ENCODE results near the gene PI4KA. TPM values are rescaled to one million over a fixed set of nuclear protein-coding genes. Genes with fewer than 3 reads are reported as not detected.

Gene PI4KA
- total RNA-seq, 2 experiments from 2014 or later, result 55.0 to 63.7 TPM

- H3K9me3 Mint-ChIP-seq, result no peaks in the 10 kb centered on the region
- H3K4me1 Mint-ChIP-seq (ENCODE audit: low read depth), result no peaks in the 10 kb centered on the region
- intact Hi-C loops (cut with micrococcal nuclease), result no loop called here
- no peak overlapping the region for H3K4me3 Mint-ChIP-seq
- H3K27me3 Mint-ChIP-seq (ENCODE audit: low read depth), result no peaks in the 10 kb centered on the region
- CTCF ChIA-PET, result no interaction called here
- H3K27ac Mint-ChIP-seq, result peak overlapping the region; percentile 21
- DNase-seq, result no peak
- peaks cover 19% of the 10 kb centered on the region for H3K36me3 Mint-ChIP-seq (ENCODE audit: low read depth)
Measured at GRCh38 chr22:20765938-20766337, 92.7 kb downstream of the PI4KA start.

GRCh38 chr22:20764729-20765128 is 93.9 kb downstream of the PI4KA start:
- H3K27ac Mint-ChIP-seq, result no peak overlapping the region
- CTCF ChIA-PET, result interaction anchor here (1.1 kb wide), 1 partner anchor 22 kb away, joined by 3 read pairs; no protein-coding TSS in a partner anchor
- intact Hi-C loops (cut with micrococcal nuclease), result no loop called here
- peaks cover 17% of the 10 kb centered on the region for H3K36me3 Mint-ChIP-seq (ENCODE audit: low read depth)
- no peaks in the 10 kb centered on the region for H3K4me1 Mint-ChIP-seq (ENCODE audit: low read depth)
- no peak overlapping the region for H3K4me3 Mint-ChIP-seq
- DNase-seq, result no peak
- no peaks in the 10 kb centered on the region for H3K27me3 Mint-ChIP-seq (ENCODE audit: low read depth)
- no peaks in the 10 kb centered on the region for H3K9me3 Mint-ChIP-seq

- Mint-ChIP-seq H3K4me1 (ENCODE audit: low read depth) (no peaks in the 10 kb centered on the region), H3K9me3 (no peaks in the 10 kb centered on the region), H3K36me3 (ENCODE audit: low read depth) (peaks cover 17% of the 10 kb centered on the region), H3K4me3 (no peak overlapping the region), H3K27me3 (ENCODE audit: low read depth) (no peaks in the 10 kb centered on the region), H3K27ac (no peak overlapping the region)
- DNase-seq, result no peak
- CTCF ChIA-PET, result interaction anchor here (0.5 to 1.1 kb wide), 2 partner anchors 22 to 112 kb away, joined by 3 read pairs; no protein-coding TSS in a partner anchor
- intact Hi-C loops (cut with micrococcal nuclease), result no loop called here
Measured at GRCh38 chr22:20764471-20764720, 94.2 kb downstream of the PI4KA start.

- CTCF ChIA-PET, result interaction anchor here (0.5 to 1.1 kb wide), 2 partner anchors 21 to 112 kb away, joined by 3 read pairs; no protein-coding TSS in a partner anchor
- peaks cover 17% of the 10 kb centered on the region for H3K36me3 Mint-ChIP-seq (ENCODE audit: low read depth)
- H3K27me3 Mint-ChIP-seq (ENCODE audit: low read depth), result no peaks in the 10 kb centered on the region
- no peaks in the 10 kb centered on the region for H3K9me3 Mint-ChIP-seq
- no peak overlapping the region for H3K4me3 Mint-ChIP-seq
- H3K4me1 Mint-ChIP-seq (ENCODE audit: low read depth), result no peaks in the 10 kb centered on the region
- DNase-seq, result no peak
- intact Hi-C loops (cut with micrococcal nuclease), result no loop called here
- H3K27ac Mint-ChIP-seq, result no peak overlapping the region
Measured at GRCh38 chr22:20763630-20764470, 94.8 kb downstream of the PI4KA start.

- Mint-ChIP-seq H3K9me3 (no peaks in the 10 kb centered on the region), H3K4me1 (ENCODE audit: low read depth) (no peaks in the 10 kb centered on the region), H3K36me3 (ENCODE audit: low read depth) (peaks cover 17% of the 10 kb centered on the region), H3K27ac (no peak overlapping the region), H3K4me3 (no peak overlapping the region), H3K27me3 (ENCODE audit: low read depth) (no peaks in the 10 kb centered on the region)
- intact Hi-C loops (cut with micrococcal nuclease), result no loop called here
- no peak for DNase-seq
- CTCF ChIA-PET, result interaction anchor here (1.0 to 1.3 kb wide), 2 partner anchors 20 to 31 kb away, joined by 3 read pairs; no protein-coding TSS in a partner anchor
Measured at GRCh38 chr22:20762233-20762796, 96.3 kb downstream of the PI4KA start.

GRCh38 chr22:20761536-20761935 is 97.1 kb downstream of the PI4KA start:
- no peaks in the 10 kb centered on the region for H3K27me3 Mint-ChIP-seq (ENCODE audit: low read depth)
- H3K36me3 Mint-ChIP-seq (ENCODE audit: low read depth), result peaks cover 21% of the 10 kb centered on the region
- no peaks in the 10 kb centered on the region for H3K4me1 Mint-ChIP-seq (ENCODE audit: low read depth)
- no peak overlapping the region for H3K4me3 Mint-ChIP-seq
- H3K27ac Mint-ChIP-seq, result no peak overlapping the region
- DNase-seq, result no peak
- no peaks in the 10 kb centered on the region for H3K9me3 Mint-ChIP-seq
- intact Hi-C loops (cut with micrococcal nuclease), result no loop called here
- CTCF ChIA-PET, result interaction anchor here (1.0 to 1.3 kb wide), 3 partner anchors 19 to 32 kb away, joined by 3 to 4 read pairs (median 3); no protein-coding TSS in a partner anchor

- Mint-ChIP-seq H3K36me3 (ENCODE audit: low read depth) (peaks cover 17% of the 10 kb centered on the region), H3K27me3 (ENCODE audit: low read depth) (no peaks in the 10 kb centered on the region), H3K9me3 (no peaks in the 10 kb centered on the region), H3K4me1 (ENCODE audit: low read depth) (no peaks in the 10 kb centered on the region), H3K4me3 (no peak overlapping the region), H3K27ac (no peak overlapping the region)
- DNase-seq, result no peak
- intact Hi-C loops (cut with micrococcal nuclease), result no loop called here
- CTCF ChIA-PET, result interaction anchor here (0.6 kb wide), 1 partner anchor 126 kb away, joined by 3 read pairs; no protein-coding TSS in a partner anchor
Measured at GRCh38 chr22:20760084-20760483, 98.5 kb downstream of the PI4KA start.

- Mint-ChIP-seq H3K27me3 (ENCODE audit: low read depth) (no peaks in the 10 kb centered on the region), H3K4me3 (no peak overlapping the region), H3K36me3 (ENCODE audit: low read depth) (peaks cover 13% of the 10 kb centered on the region), H3K9me3 (no peaks in the 10 kb centered on the region), H3K4me1 (ENCODE audit: low read depth) (no peaks in the 10 kb centered on the region), H3K27ac (no peak overlapping the region)
- CTCF ChIA-PET, result interaction anchor here (0.6 to 1.2 kb wide), 3 partner anchors 9 to 273 kb away, joined by 3 to 5 read pairs (median 3); no protein-coding TSS in a partner anchor
- no peak for DNase-seq
- intact Hi-C loops (cut with micrococcal nuclease), result no loop called here
Measured at GRCh38 chr22:20758688-20759087, 99.9 kb downstream of the PI4KA start.

GRCh38 chr22:20756846-20757245 is 101.8 kb downstream of the PI4KA start:
- intact Hi-C loops (cut with micrococcal nuclease), result no loop called here
- H3K4me1 Mint-ChIP-seq (ENCODE audit: low read depth), result no peaks in the 10 kb centered on the region
- no peak overlapping the region for H3K4me3 Mint-ChIP-seq
- CTCF ChIA-PET, result interaction anchor here (0.6 to 2.1 kb wide), 2 partner anchors 14 to 36 kb away, joined by 3 to 8 read pairs; no protein-coding TSS in a partner anchor
- H3K9me3 Mint-ChIP-seq, result no peaks in the 10 kb centered on the region
- DNase-seq, result no peak
- H3K27ac Mint-ChIP-seq, result no peak overlapping the region
- H3K36me3 Mint-ChIP-seq (ENCODE audit: low read depth), result peaks cover 9% of the 10 kb centered on the region
- H3K27me3 Mint-ChIP-seq (ENCODE audit: low read depth), result no peaks in the 10 kb centered on the region

- CTCF ChIA-PET, result interaction anchor here (0.6 to 1.0 kb wide), 2 partner anchors 10 to 340 kb away, joined by 3 read pairs; no protein-coding TSS in a partner anchor
- peaks cover 9% of the 10 kb centered on the region for H3K36me3 Mint-ChIP-seq (ENCODE audit: low read depth)
- DNase-seq, result no peak
- no peaks in the 10 kb centered on the region for H3K27me3 Mint-ChIP-seq (ENCODE audit: low read depth)
- H3K27ac Mint-ChIP-seq, result no peak overlapping the region
- peaks cover 11% of the 10 kb centered on the region for H3K4me1 Mint-ChIP-seq (ENCODE audit: low read depth)
- H3K9me3 Mint-ChIP-seq, result no peaks in the 10 kb centered on the region
- intact Hi-C loops (cut with micrococcal nuclease), result no loop called here
- H3K4me3 Mint-ChIP-seq, result no peak overlapping the region
Measured at GRCh38 chr22:20752873-20753272, 105.7 kb downstream of the PI4KA start.

GRCh38 chr22:20752104-20752741 is 106.4 kb downstream of the PI4KA start:
- H3K36me3 Mint-ChIP-seq (ENCODE audit: low read depth), result peaks cover 9% of the 10 kb centered on the region
- H3K4me1 Mint-ChIP-seq (ENCODE audit: low read depth), result peaks cover 11% of the 10 kb centered on the region
- intact Hi-C loops (cut with micrococcal nuclease), result no loop called here
- no peak for DNase-seq
- no peaks in the 10 kb centered on the region for H3K9me3 Mint-ChIP-seq
- H3K4me3 Mint-ChIP-seq, result no peak overlapping the region
- CTCF ChIA-PET, result interaction anchor here (0.6 to 1.0 kb wide), 2 partner anchors 9 to 339 kb away, joined by 3 read pairs; no protein-coding TSS in a partner anchor
- H3K27ac Mint-ChIP-seq, result no peak overlapping the region
- no peaks in the 10 kb centered on the region for H3K27me3 Mint-ChIP-seq (ENCODE audit: low read depth)

GRCh38 chr22:20751185-20751851 is 107.3 kb downstream of the PI4KA start:
- Mint-ChIP-seq H3K4me3 (no peak overlapping the region), H3K27me3 (ENCODE audit: low read depth) (no peaks in the 10 kb centered on the region), H3K4me1 (ENCODE audit: low read depth) (peaks cover 11% of the 10 kb centered on the region), H3K36me3 (ENCODE audit: low read depth) (peaks cover 5% of the 10 kb centered on the region), H3K9me3 (no peaks in the 10 kb centered on the region), H3K27ac (no peak overlapping the region)
- CTCF ChIA-PET, result interaction anchor here (1.4 kb wide), 1 partner anchor 10 kb away, joined by 8 read pairs; no protein-coding TSS in a partner anchor
- no peak for DNase-seq
- intact Hi-C loops (cut with micrococcal nuclease), result no loop called here
